H1 (cell line): ENCODE measurements around the gene NENF. TPM values are rescaled to one million over a fixed set of nuclear protein-coding genes. Genes with fewer than 3 reads are reported as not detected.
A peak's percentile ranks its signal among the peaks of the same experiment; 100 is the strongest.

Experiments
- CTCF ChIA-PET: fragments of 300-600 bp; sonication (Branson Sonifier 250); formaldehyde crosslinking; loops from one replicate; lab custom pipeline; 2021; ENCODE audit not compliant: partially characterized antibody; lab: Charles Lee
- POLR2A ChIA-PET: fragments of 300-600 bp; sonication (Branson Sonifier 250); formaldehyde crosslinking; loops from one replicate; lab custom pipeline; 2021; ENCODE audit warnings: inconsistent platforms; ENCODE audit not compliant: partially characterized antibody; lab: Charles Lee
- DNase-seq, 2 experiments: peaks; one replicate each; pipeline versions ENCODE4 v3.0.0 to v3.0.0-alpha.2; 2010 to 2022; ENCODE audit warnings: low spot score in 2 of 2, low read depth in 1 of 2, mixed read lengths in 1 of 2
- FAIRE-seq: peaks from 2 replicates; lab custom pipeline; 2011; peaks lifted over from hg19 to GRCh38; lab: Jason Lieb, UNC
- H2AFZ ChIP-seq: 2 replicates; pipeline ENCODE4 v1.8.1; 2012; ENCODE audit warnings: low read length, inconsistent platforms
- H2AK5ac ChIP-seq: 2 replicates; pipeline ENCODE4 v1.6.1; 2013; ENCODE audit warnings: low read depth, low read length
- H2BK120ac ChIP-seq: replicated peaks from 2 replicates; pipeline ENCODE3; 2013; ENCODE audit warnings: low read depth, low read length, inconsistent platforms
- H2BK12ac ChIP-seq: 2 replicates; pipeline ENCODE4 v1.6.1; 2013; ENCODE audit warnings: low read depth, low read length
- H2BK15ac ChIP-seq: 2 replicates; pipeline ENCODE4 v1.6.1; 2013; ENCODE audit warnings: low read length
- H2BK20ac ChIP-seq: 2 replicates; pipeline ENCODE4 v1.6.1; 2013; ENCODE audit warnings: low read length
- H2BK5ac ChIP-seq: 2 replicates; pipeline ENCODE4 v1.6.1; 2013; ENCODE audit warnings: low read depth, low read length
- H3K14ac ChIP-seq: 2 replicates; pipeline ENCODE4 v1.6.1; 2013; ENCODE audit warnings: inconsistent platforms; ENCODE audit not compliant: insufficient read length
- H3K18ac ChIP-seq: 2 replicates; pipeline ENCODE4 v1.6.1; 2013; ENCODE audit warnings: low read length; ENCODE audit errors: extremely low read depth
- H3K23ac ChIP-seq: 2 replicates; pipeline ENCODE4 v1.6.1; 2013; ENCODE audit warnings: inconsistent platforms; ENCODE audit not compliant: insufficient read length
- H3K23me2 ChIP-seq: 2 replicates; pipeline ENCODE4 v1.6.1; 2013; ENCODE audit warnings: low read depth, low read length
- H3K27ac ChIP-seq: 2 replicates; pipeline ENCODE4 v1.6.1; 2011; ENCODE audit warnings: low read depth, low read length, inconsistent platforms
- H3K27me3 ChIP-seq, 4 experiments: replicated peaks in 1 of 4; 1 replicate in 1 of 4; 2 replicates in 3 of 4; pipeline versions ENCODE4 v1.6.1 to v1.8.1; 2011 to 2013; ENCODE audit warnings: low read length in 3 of 4, mild to moderate bottlenecking in 3 of 4, inconsistent platforms in 2 of 4, mixed read lengths in 2 of 4, moderate library complexity in 1 of 4; ENCODE audit not compliant: control insufficient read depth in 3 of 4, insufficient read depth in 3 of 4; ENCODE audit errors: extremely low read depth in 1 of 4
- H3K36me3 ChIP-seq, 4 experiments: 2 replicates each; pipeline versions ENCODE4 v1.6.1 to v1.8.1; 2011 to 2013; ENCODE audit warnings: mild to moderate bottlenecking in 4 of 4, low read length in 3 of 4, moderate library complexity in 2 of 4, control low read depth in 1 of 4, inconsistent platforms in 1 of 4; ENCODE audit not compliant: insufficient read depth in 4 of 4, control insufficient read depth in 2 of 4
- H3K4ac ChIP-seq: replicated peaks from 2 replicates; pipeline ENCODE3; 2013; ENCODE audit warnings: low read length, low read depth, mixed read lengths, inconsistent platforms; ENCODE audit not compliant: insufficient read length
- H3K4me1 ChIP-seq, 4 experiments: replicated peaks in 1 of 4; 1 replicate in 1 of 4; 2 replicates in 3 of 4; pipeline versions ENCODE4 v1.6.1 to v1.8.1; 2011 to 2013; ENCODE audit warnings: low read length in 3 of 4, inconsistent platforms in 2 of 4, mixed read lengths in 1 of 4; ENCODE audit not compliant: insufficient read depth in 4 of 4, control insufficient read depth in 3 of 4
- H3K4me2 ChIP-seq, 2 experiments: 2 replicates each; pipeline versions ENCODE4 v1.6.1 to v1.8.1; 2011 to 2013; ENCODE audit warnings: low read depth in 2 of 2, low read length in 2 of 2, control low read depth in 1 of 2, inconsistent platforms in 1 of 2, mild to moderate bottlenecking in 1 of 2; ENCODE audit not compliant: insufficient read depth in 1 of 2
- H3K4me3 ChIP-seq, 4 experiments: fragments of 200-600, 300-600 bp in 1 of 4; sonication (generic), shearing (Covaris generic), sonication (Bioruptor Twin) in 1 of 4; 2 replicates each; pipeline versions ENCODE4 v1.5.1 to v1.8.1; 2011 to 2016; ENCODE audit warnings: low read length in 4 of 4, low read depth in 3 of 4, control low read depth in 2 of 4, inconsistent platforms in 2 of 4, mild to moderate bottlenecking in 2 of 4, mixed read lengths in 1 of 4, moderate library complexity in 1 of 4; ENCODE audit not compliant: insufficient read depth in 2 of 4; ENCODE audit errors: extremely low read depth in 1 of 4
- H3K56ac ChIP-seq: replicated peaks from 2 replicates; pipeline ENCODE3; 2013; ENCODE audit warnings: low read depth, mild to moderate bottlenecking, mixed read lengths, low read length, inconsistent platforms; ENCODE audit not compliant: insufficient read length
- H3K79me1 ChIP-seq: 2 replicates; pipeline ENCODE4 v1.6.1; 2013; ENCODE audit warnings: low read depth, low read length, control low read depth
- H3K79me2 ChIP-seq, 2 experiments: 2 replicates each; pipeline versions ENCODE4 v1.6.1 to v1.8.1; 2012 to 2013; ENCODE audit warnings: low read length in 2 of 2, mild to moderate bottlenecking in 2 of 2, inconsistent platforms in 1 of 2; ENCODE audit not compliant: insufficient read depth in 2 of 2, control insufficient read depth in 1 of 2
- H3K9ac ChIP-seq, 4 experiments: replicated peaks in 1 of 4; 1 replicate in 1 of 4; 2 replicates in 3 of 4; pipeline versions ENCODE4 v1.6.1 to v1.8.1; 2011 to 2013; ENCODE audit warnings: low read depth in 3 of 4, low read length in 3 of 4, control low read depth in 2 of 4, mild to moderate bottlenecking in 2 of 4, moderate library complexity in 2 of 4, inconsistent platforms in 1 of 4; ENCODE audit errors: extremely low read depth in 1 of 4
- H3K9me3 ChIP-seq, 2 experiments: 2 replicates each; pipeline versions ENCODE4 v1.6.1 to v1.8.1; 2012 to 2013; ENCODE audit warnings: mild to moderate bottlenecking in 2 of 2, moderate library complexity in 2 of 2, control low read depth in 1 of 2, inconsistent platforms in 1 of 2, low read depth in 1 of 2, low read length in 1 of 2, mixed read lengths in 1 of 2; ENCODE audit not compliant: insufficient read depth in 2 of 2
- H4K20me1 ChIP-seq, 2 experiments: replicated peaks in 1 of 2; 2 replicates each; pipeline versions ENCODE3 to v1.8.1; 2011 to 2013; ENCODE audit warnings: inconsistent platforms in 2 of 2, low read length in 2 of 2, mild to moderate bottlenecking in 1 of 2; ENCODE audit not compliant: insufficient read depth in 2 of 2, control insufficient read depth in 1 of 2
- H4K5ac ChIP-seq: 2 replicates; pipeline ENCODE4 v1.6.1; 2013; ENCODE audit warnings: low read length, low read depth, mixed read lengths, inconsistent platforms; ENCODE audit not compliant: insufficient read length
- H4K8ac ChIP-seq: 2 replicates; pipeline ENCODE4 v1.8.0; 2013; ENCODE audit warnings: mild to moderate bottlenecking, moderate library complexity, low read length, inconsistent platforms; ENCODE audit not compliant: insufficient read depth; ENCODE audit errors: extremely low read depth
- H4K91ac ChIP-seq: replicated peaks from 2 replicates; pipeline ENCODE3; 2013; ENCODE audit warnings: low read length, mixed read lengths, inconsistent platforms; ENCODE audit not compliant: insufficient read length
- BCL11A ChIP-seq, 2 experiments: IDR thresholded peaks; one replicate each; pipeline ENCODE4 v1.6.1; 2011; ENCODE audit warnings: low read depth in 2 of 2, low read length in 2 of 2, mild to moderate bottlenecking in 2 of 2
- KDM4A ChIP-seq: IDR thresholded peaks from one replicate; pipeline ENCODE4 v1.7.1; 2012; ENCODE audit warnings: low read depth, mild to moderate bottlenecking, moderate library complexity, low read length, inconsistent platforms; ENCODE audit not compliant: severe bottlenecking
- RAD21 ChIP-seq, 2 experiments: IDR thresholded peaks in 1 of 2; conservative IDR thresholded peaks in 1 of 2; 2 replicates each; pipeline ENCODE4 v1.6.1; 2011; ENCODE audit warnings: low read depth in 2 of 2, low read length in 2 of 2, improper control_type of control experiment in 1 of 2, inconsistent platforms in 1 of 2, mild to moderate bottlenecking in 1 of 2, moderate library complexity in 1 of 2
- RNF2 ChIP-seq: fragments of 200-900, 300-1000 bp; sonication (generic); IDR thresholded peaks from 2 replicates; pipeline ENCODE4 v1.7.1; 2016; ENCODE audit warnings: borderline replicate concordance, low read depth, mild to moderate bottlenecking, antibody characterized with exemption, low read length; ENCODE audit not compliant: poor library complexity, severe bottlenecking; ENCODE audit errors: missing control alignments
- SIN3A ChIP-seq, 2 experiments: IDR thresholded peaks in 1 of 2; conservative IDR thresholded peaks in 1 of 2; 2 replicates each; pipeline ENCODE4 v1.6.1; 2011 to 2012; ENCODE audit warnings: low read length in 2 of 2, improper control_type of control experiment in 1 of 2, low read depth in 1 of 2, mild to moderate bottlenecking in 1 of 2
- TCF12 ChIP-seq: IDR thresholded peaks from 2 replicates; pipeline ENCODE4 v1.6.1; 2011; ENCODE audit warnings: low read depth, mild to moderate bottlenecking, low read length
- YY1 ChIP-seq: IDR thresholded peaks from 2 replicates; pipeline ENCODE4 v1.6.1; 2011; ENCODE audit warnings: low read depth, mild to moderate bottlenecking, low read length
- WGBS, 2 experiments: shearing (Covaris generic) in 1 of 2; methylation state at CpG; one replicate each; pipeline versions ENCODE4 v1.1.6 to v1.1.7; 2013 to 2015; ENCODE audit warnings: low lambda C conversion rate in 2 of 2, mixed read lengths in 2 of 2, inconsistent platforms in 1 of 2, low coverage in 1 of 2, missing lambda C conversion rate in 1 of 2; ENCODE audit not compliant: insufficient replicate concordance in 2 of 2, insufficient coverage in 1 of 2, insufficient read length in 1 of 2; ENCODE audit errors: extremely low coverage in 1 of 2, missing lambda C conversion rate in 1 of 2; 5-methylcytosine and 5-hydroxymethylcytosine counted together
- polyA plus RNA-seq, 7 experiments: library from polyadenylated mRNA; depleted of rRNA in 3 of 7; stranded (reverse) in 5 of 7; unstranded in 2 of 7; fragments of >200 nt in 5 of 7; fragments of 200-250 nt in 2 of 7; gene quantifications; 1 replicate in 5 of 7; 2 replicates in 1 of 7; 4 replicates in 1 of 7; pipeline versions ENCODE4 v1.2.1 to v1.2.3, GENCODE V29; 2011 to 2013; ENCODE audit warnings: missing spikeins in 2 of 7, mixed read lengths in 2 of 7
- total RNA-seq: library from RNA; stranded (reverse); fragmentation: NEBNext Ultra II Directional; extraction: Animal tissue kit (Norgen Biotek cat#: 25700); gene quantifications from 2 replicates; pipeline ENCODE4 v1.2.1, GENCODE V29; 2021
- TF ChIP-seq, protein P1 (sequence below), 3 experiments: IDR thresholded peaks; 1 replicate in 2 of 3; 2 replicates in 1 of 3; pipeline versions ENCODE4 v1.5.1 to v1.6.1; 2011; ENCODE audit warnings: low read length in 3 of 3, mild to moderate bottlenecking in 3 of 3, inconsistent platforms in 2 of 3, low read depth in 1 of 3, moderate library complexity in 1 of 3; ENCODE audit not compliant: insufficient read depth in 1 of 3; ENCODE audit errors: control extremely low read depth in 1 of 3

Gene NENF
- total and polyA plus RNA-seq, 2 of the 8 experiments (the other 6 are each of a cell fraction or from before 2014, with no cell fraction given): 27.0 to 28.0 TPM

DNA sequence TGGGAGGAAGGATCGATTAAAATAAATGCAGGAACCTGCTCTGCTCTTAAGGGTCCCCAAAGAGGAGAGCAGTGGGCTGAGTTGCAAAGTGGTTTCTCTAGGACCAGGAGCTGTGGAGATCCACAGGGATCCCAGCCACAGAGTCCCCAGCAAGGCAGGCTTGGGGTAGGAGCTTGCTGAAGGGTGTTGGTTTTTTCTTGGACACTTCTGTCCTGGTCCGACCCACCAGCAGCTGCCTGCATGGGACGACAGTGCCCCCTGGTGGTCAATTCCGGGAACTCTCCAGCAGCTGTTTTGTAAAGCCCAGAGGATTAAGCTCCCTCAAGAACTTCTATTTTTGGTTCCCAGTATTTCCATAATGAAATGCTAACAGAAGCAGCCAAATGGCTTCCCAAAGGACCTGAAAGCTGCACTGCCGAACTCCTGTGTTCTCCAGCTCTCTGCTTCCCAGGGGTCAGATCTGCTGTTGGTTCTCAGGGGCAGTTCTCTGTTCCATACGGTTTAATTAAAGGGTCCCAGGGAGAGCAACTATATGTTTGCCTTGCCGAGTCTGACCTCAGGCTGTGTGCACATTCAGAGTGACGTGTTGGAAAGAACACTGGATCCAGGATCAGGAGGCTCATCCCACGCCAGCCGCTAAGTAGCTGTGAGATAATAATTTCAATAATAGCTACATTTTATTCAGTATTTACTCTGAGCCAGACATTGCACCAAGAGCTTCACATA lies 23.2 kb downstream of the NENF start:
- Histone ChIP-seq H3K14ac (no peak overlapping the region), H3K18ac (no peak overlapping the region), H4K5ac (no peak overlapping the region), H3K9me3 (no peaks in the 10 kb centered on the region), H2BK120ac (no peak overlapping the region), H2BK12ac (no peak overlapping the region), H3K56ac (no peak overlapping the region), H3K4ac (no peak overlapping the region), H3K4me1 (peaks cover 0 to 4% (median under 1%) of the 10 kb centered on the region in 4 experiments; a peak in 2 of 7 replicates), H2AFZ (no peak overlapping the region; the same call in 1 of the 2 replicates), H4K91ac (no peak overlapping the region), H3K79me2 (no peaks in the 10 kb centered on the region), H2BK5ac (no peak overlapping the region), H3K23me2 (no peaks in the 10 kb centered on the region), H3K36me3 (no peaks in the 10 kb centered on the region), H3K27me3 (no peaks in the 10 kb centered on the region), H2BK20ac (no peak overlapping the region), H3K79me1 (no peaks in the 10 kb centered on the region), H3K4me2 (no peak overlapping the region), H4K8ac (no peak overlapping the region), H4K20me1 (no peaks in the 10 kb centered on the region), H3K27ac (no peak overlapping the region), H2AK5ac (no peak overlapping the region), H2BK15ac (no peak overlapping the region), H3K9ac (no peak overlapping the region), H3K23ac (no peak overlapping the region), H3K4me3 (no peak overlapping the region)
- ChIA-PET POLR2A (interaction anchor here (0.9 to 1.7 kb wide), 4 partner anchors 9 to 153 kb away, joined by 3 to 10 read pairs (median 3); partner anchors contain the start of genes ATF3 and PACC1), CTCF (interaction anchor here (0.6 to 7.7 kb wide), 116 partner anchors 10 to 804 kb away, joined by 3 to 143 read pairs (median 4); partner anchors contain the start of genes BATF3, DTL, INTS7 and NENF)
- WGBS, 2 experiments: 53% methylated on average over 10 of the region's 10 CpGs; no CpG with 5 or more reads in 1 of the 2 experiments
- no peak for FAIRE-seq
- peak; percentile 71 to 98 for DNase-seq
- TF ChIP-seq TCF12: no peak
- TF ChIP-seq, protein P1, sequence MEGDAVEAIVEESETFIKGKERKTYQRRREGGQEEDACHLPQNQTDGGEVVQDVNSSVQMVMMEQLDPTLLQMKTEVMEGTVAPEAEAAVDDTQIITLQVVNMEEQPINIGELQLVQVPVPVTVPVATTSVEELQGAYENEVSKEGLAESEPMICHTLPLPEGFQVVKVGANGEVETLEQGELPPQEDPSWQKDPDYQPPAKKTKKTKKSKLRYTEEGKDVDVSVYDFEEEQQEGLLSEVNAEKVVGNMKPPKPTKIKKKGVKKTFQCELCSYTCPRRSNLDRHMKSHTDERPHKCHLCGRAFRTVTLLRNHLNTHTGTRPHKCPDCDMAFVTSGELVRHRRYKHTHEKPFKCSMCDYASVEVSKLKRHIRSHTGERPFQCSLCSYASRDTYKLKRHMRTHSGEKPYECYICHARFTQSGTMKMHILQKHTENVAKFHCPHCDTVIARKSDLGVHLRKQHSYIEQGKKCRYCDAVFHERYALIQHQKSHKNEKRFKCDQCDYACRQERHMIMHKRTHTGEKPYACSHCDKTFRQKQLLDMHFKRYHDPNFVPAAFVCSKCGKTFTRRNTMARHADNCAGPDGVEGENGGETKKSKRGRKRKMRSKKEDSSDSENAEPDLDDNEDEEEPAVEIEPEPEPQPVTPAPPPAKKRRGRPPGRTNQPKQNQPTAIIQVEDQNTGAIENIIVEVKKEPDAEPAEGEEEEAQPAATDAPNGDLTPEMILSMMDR (IDR thresholded peaks at IDR 0.05; ENCODE audit: control extremely low read depth in 1 of 3, insufficient read depth in 1 of 3, low read depth in 1 of 3, low read length in 3 of 3): peak; percentile 86 to 92 (median 90)
- TF ChIP-seq YY1: 0 out of 2 replicates have a peak, but pooled peaks have one; percentile 38
- TF ChIP-seq BCL11A (IDR thresholded peaks at IDR 0.05; ENCODE audit: low read depth in 2 of 2, low read length in 2 of 2): no peak
- TF ChIP-seq RNF2: no peak
- TF ChIP-seq KDM4A: no peak
- TF ChIP-seq RAD21 (IDR thresholded peaks at IDR 0.05 in 1 of 2, conservative IDR thresholded peaks at IDR 0.05 in 1 of 2; ENCODE audit: low read depth in 2 of 2, low read length in 2 of 2): peak; percentile 98
- no peak for TF ChIP-seq SIN3A (conservative IDR thresholded peaks at IDR 0.05 in 1 of 2, IDR thresholded peaks at IDR 0.05 in 1 of 2; ENCODE audit: low read depth in 1 of 2, low read length in 2 of 2)
